ENCODE data around the gene CNGA3.

CNGA3 gene

DNA sequence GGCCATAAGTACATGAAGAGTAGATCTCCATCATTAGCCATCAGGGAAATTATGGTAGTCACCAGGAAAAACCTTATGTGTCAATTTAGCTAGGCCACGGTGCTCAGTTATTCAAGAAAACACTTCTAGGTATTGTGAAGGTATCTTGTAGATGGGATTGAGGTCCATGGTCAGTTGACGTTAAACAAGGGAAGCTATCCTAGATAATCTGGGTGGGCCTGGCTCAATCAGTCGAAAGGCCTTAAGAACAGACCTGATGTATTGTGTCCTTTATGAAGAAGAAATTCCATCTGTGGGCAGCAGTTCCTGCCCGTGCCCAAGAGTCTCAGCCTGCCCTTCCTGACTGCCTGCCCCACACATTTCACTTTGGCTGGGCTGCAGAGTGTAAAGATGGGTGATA, 16.7 kb upstream of the CNGA3 start:
- no peak for DNase-seq (ENCODE audit: low read depth)

DNA sequence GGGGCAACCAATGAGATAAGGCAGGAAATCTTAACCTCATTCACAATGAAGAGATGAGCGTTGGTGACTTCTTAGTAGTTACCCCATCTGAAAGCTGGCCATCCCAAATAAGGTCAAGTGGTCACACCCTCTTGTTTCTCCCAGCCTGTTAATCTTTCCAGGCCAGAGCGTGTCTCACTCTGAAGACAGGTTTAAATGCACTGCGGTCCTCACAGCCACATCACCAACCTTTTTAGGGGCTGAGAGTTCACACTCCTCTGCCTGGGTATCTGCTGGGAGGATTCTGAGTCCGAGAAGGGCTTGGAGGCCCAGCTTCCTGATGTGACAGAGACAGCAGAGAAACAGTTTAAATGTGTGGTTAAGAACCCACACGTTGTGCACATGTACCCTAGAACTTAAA, 13.3 kb upstream of the CNGA3 start:
- DNase-seq (ENCODE audit: low read depth) = no peak

DNA sequence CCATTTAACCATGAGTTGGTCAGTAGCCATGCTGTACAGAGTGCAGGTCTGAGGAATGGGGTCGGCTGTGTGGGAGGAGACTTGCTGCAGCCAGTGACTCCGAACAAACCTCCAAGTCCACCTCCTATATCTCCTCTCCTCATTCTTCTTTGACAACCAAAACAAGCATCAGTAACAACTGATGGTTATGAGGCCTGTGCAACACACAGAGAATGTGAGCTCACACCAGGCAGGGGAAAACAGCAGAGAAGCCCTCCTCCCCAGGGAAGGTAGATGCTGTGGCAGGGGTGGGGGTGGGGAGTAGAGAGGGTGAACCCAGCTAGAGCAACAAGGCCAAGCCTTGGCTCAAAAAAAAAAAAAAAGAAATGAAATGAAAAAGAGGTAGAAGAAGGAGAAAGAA, 12.3 kb upstream of the CNGA3 start:
- DNase-seq (ENCODE audit: low read depth) = no peak

DNA sequence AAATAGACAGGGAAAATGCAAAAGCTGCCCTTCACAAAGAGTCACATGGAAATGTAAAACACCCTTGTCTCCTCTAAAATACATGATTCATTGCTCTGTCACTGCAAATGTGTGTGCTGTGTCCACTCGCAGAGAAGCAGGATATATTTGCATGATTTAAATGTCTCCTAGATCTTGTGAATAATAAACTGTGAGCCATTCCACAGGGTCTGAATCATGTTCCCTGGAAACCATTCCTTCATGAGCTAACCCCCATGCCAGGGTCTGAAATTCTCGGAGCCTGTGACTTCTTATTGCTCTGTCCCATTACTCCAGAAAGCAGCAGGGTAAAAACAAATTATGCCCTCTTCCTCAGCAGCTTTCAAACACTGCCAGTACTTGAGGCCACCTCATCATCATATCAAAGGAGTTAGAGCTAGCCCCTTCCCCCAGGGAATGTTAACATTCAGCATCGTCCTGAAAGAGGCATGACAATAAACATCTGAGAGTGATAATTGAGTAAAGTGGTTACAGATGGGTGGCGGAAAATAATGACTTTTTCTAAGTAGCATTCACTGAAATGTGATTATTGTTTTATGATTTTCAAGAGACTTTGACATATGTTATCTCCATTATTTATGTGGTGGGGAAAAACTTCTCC, 11.7 kb upstream of the CNGA3 start:
- no peak for DNase-seq (ENCODE audit: low read depth)

DNA sequence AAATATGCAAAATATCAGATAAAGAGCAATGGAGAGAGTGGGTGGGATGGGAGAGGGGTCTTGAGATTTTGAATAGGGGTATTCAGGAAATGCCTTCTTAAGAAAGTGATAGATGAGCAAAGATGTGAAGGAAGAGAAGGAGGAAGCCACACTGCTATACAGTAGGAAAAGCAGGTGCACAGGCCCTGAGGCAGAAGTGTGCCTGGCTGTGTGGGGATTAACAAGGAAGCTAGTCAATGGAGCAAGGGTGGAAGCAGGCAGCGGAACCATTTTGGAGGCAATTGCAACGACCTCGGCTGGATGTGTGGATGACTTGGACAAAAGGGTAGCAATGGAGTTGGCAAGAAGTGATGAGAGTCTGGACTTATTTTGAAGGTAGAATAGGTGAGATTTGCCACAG, 11.0 kb upstream of the CNGA3 start:
- no peak for DNase-seq (ENCODE audit: low read depth)

DNA sequence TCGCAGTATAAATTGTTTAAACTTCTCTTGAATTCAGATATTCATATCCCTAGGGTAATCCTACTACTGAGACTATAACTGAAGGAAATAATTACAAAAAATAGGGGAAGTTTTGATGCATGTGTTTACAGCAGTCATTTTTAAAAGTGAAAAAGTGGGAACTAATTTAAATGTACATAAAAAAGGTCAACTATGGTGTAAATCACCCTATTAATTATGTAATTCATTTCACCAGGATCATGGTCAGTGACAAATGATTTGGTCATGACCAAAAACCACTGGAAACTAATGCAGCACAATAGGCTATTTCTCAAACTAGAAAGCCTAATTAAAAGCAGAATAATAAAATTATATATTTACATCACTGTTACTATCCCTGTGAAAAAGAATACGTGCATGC, 5.0 kb upstream of the CNGA3 start:
- no peak for DNase-seq (ENCODE audit: low read depth)

DNA sequence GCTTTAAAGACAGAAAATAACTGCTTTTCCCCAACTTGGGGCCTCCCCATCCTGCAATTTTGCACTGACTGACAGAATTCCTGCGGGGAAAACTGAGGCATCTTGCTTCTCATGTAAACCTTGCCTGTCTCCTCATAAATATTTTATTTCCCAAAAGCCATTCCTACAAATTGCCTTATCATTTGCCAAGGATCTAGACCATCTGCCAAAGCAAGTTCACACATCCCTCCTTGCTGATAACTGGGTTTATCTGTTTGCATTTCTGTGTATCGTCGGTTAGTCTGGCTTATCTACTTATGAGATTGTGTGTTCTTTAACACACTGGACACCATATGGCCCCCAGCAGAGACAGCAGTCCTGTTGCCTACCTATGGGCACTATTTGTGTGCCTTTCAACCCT, 3.0 kb upstream of the CNGA3 start:
- DNase-seq (ENCODE audit: low read depth) = no peak

DNA sequence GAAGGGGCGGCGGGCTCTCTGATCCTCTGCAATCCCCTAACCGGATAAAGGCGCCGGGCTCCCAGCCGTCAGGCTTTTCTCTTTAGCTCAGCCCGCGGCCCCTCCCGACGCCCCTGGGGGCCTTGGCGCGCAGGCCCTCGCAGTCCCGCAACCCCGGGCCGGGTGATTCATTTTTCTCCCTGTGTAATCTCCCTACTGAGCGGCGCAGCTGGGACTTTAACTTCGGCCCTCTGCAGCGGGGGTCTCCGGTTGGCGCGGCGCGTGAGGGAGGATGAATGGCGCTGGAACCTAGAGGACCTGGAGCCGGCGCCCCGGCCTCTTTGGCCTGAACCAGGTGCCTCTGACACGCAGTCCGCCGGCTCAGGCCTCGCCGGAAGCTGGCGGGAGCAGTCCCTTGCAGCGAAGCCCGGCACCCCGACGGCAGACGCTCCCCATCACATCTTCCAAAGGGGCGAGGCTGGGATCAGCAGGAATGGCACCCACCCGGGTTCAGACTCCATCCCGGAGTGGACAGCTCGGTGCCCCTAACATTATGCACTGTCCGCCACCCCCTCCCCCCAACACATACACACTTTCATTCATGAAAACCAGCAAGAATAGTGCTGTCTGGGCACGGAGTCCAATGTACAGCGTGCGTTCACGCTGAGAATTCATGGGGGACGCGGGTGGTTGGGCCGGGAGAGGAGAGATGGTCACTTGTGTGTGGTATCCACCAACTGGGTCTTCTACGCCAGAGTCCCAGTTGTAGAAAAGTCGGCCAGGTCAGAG, 1.2 kb downstream of the CNGA3 start:
- DNase-seq (ENCODE audit: low read depth) = no peak

DNA sequence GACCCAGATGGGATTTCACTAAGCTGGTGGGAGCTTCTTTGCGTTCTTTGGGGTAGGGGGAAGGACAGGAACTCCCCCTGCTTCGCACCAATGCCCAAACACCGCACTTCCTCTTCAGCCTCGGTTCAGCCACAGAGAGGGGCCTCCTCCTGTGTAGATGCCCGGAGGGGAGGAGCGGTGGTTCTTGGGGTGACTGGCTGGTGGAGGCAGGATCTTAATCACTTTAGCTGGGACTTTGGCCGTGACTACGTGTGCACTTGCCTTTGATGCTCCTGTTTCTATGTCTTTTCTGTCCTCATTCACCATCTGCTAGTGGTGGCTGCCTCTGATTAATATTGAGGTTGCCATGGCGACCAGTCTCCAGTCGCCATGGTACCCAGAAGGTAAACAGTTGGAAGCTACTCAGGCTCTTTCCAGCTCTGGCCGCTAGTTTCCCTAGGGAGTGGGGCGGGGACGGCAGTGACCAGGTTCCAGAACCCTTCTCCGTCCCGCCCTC, 1.9 kb downstream of the CNGA3 start:
- DNase-seq (ENCODE audit: low read depth) = no peak

DNA sequence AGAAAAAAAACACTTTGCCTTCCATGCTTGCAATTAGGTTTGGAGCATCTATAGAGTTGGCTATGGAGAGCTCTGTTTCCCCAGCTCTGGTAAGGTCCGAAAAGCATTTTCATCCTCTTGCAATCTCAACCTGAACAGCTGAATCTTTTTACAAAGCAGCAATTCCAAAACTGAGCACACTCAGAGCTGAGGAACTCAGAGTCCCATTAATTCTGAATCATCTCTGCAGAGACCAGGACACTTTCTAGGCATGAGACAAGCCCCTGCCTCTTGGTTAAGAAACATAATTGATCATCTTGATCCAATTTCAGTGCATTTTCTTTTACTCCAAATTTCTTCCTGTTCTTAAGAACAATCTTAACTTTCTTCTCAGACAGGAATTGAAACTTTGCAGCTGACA, 4.2 kb downstream of the CNGA3 start:
- no peak for DNase-seq (ENCODE audit: low read depth)

DNA sequence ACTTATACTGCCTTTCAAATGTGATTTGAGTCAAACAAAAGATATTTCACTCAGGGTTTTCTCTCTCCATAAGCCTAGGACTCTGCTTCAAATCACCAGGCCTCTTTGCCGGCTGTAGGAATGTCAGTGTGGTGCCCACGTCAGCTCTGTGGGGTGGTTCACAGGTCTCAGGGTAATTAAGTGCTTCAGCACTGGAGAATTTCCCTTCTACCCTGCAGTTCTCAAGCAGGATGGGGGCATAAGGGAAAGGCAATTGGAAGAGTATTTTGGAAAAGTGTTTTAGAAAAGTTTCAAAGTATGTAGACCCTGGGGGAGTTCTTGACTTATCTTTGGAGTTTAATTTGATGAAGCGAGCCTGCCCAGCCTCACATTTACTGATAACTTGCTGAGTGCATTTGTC, 9.6 kb downstream of the CNGA3 start:
- DNase-seq (ENCODE audit: low read depth) = no peak

DNA sequence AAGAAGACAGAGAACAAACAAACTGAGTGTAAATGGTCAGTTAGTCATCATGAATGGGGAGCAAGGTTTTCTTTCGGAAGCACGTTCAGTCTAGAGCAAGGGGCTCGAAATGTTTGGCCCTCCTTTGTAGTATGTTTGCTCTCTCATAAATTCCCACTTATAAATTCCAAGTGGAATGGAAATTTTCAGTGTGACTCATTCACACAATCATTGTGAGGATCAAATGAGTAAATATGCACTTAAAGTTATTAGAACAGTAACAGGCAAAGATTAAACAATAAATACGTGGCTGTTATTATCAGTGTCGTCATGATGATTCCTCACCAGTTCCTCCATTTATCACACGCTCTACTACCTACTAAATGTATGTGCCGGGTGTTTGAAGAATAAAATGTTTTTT, 10.5 kb downstream of the CNGA3 start:
- no peak for DNase-seq (ENCODE audit: low read depth)

DNA sequence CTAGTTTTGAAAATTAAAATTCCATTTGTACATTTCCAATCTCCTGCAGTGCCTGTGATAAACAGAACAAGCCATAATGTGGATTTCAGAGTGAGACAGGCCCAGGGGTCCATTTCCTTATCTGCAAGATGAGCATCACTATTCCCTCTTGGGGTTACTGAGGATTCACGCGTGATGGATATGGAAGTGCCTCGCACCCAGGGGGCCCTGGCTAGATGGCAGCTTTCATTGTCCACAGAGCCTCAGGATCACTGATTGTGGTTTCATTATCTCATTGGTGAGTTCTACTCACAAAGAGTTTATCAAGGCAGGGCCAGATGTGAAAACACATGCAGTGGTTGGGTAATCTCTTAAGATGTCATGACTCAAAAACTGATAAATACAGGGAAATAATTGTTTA, 11.6 kb downstream of the CNGA3 start:
- no peak for DNase-seq (ENCODE audit: low read depth)

DNA sequence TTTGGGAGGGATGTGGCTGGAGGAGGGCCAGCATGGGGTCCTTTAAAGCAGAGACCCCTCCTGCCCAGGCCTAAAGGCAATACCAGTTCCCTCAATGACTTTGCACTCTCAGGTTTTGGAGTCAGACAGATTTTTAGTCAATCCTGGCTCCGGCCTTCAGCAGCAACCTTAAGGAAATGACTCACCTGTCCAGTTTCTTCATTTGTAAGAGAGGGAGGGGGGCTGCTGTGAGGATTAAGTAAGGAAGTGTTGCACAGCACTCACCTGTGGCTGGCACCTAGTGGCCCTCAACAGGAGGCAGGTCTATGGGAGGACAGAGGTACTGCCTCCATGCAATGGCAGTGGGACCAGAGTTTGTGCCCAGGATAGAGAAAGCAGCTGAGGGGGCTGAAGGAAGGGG, 13.7 kb downstream of the CNGA3 start:
- DNase-seq (ENCODE audit: low read depth) = no peak

DNA sequence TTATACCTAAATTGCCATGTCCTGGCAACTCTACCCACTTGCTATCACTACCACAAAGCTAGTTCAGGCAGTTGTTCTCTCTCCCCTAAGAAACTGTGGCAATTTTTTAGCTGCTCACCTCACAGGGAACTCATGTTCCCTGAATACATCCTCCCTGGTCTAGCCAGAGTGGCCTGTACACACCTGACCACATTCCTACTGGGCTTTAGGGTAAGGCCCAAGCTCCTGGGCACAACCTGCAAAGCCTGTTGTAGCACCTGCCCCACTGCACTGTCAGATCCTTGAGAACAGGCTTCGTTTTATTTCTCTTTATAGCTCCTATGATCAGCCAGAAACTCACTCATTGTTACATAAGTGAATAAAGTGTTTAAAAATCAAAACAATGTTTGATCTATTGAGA, 21.5 kb downstream of the CNGA3 start:
- DNase-seq (ENCODE audit: low read depth) = no peak

DNA sequence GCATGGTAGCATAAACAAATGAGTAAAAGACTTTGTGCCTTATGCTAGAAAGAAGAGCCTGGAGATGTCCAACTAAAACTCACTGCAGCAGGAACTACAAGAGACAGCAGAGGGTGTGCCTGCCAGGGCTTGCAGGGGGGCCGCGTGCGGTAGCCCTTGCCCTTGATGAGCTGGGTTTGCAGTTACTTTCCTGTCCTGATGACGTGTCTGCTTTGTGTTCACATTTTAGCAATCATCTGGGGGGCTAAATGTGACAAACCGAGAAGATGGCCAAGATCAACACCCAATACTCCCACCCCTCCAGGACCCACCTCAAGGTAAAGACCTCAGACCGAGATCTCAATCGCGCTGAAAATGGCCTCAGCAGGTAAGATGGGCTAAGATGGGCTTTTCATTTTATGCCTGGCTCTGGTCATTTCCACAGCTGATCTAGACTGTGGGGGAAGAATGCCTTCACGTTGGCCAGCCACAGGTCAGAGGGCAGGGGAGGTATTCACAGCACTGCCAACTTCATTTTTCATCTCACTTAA, 23.5 kb downstream of the CNGA3 start:
- no peak for DNase-seq (ENCODE audit: low read depth)

DNA sequence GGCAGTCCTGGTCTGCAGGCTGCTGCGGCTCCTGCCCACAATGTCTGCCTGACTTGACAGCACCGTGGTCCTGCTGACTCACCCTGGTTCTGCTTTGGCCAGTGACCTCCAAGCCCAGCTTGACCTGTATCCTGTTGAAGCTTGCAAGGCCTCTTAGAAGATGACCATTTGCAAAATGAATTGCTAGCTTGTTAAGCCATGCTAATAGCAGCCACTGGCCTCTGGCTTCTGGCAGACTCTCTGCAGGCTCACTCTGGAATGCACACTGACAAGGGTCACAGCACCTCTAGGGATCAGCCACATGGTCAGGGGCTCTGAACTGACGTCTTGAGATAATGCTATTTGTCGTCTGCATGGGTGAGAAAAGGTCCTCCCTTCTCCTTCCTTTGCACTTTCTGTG, 25.9 kb downstream of the CNGA3 start:
- DNase-seq (ENCODE audit: low read depth) = no peak

DNA sequence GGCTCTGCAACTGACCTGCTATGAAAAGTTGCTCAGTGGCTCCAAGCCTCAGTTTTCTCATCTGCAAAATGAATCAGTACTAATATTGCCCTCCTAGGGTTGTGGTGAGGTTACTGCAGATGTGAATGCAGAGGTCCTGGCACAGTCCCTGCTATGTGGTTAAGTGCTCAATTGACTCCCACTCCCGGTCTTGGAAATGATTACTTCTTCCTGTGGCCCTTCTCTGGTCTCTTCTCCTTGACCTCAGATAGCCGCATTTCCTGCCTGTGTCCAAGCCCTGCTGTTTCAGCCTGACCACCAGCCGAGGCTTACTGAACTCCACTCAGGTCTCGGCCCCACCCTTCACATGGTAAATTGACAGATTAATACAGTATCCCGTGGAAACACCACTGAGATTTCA, 26.3 kb downstream of the CNGA3 start:
- DNase-seq (ENCODE audit: low read depth) = no peak

DNA sequence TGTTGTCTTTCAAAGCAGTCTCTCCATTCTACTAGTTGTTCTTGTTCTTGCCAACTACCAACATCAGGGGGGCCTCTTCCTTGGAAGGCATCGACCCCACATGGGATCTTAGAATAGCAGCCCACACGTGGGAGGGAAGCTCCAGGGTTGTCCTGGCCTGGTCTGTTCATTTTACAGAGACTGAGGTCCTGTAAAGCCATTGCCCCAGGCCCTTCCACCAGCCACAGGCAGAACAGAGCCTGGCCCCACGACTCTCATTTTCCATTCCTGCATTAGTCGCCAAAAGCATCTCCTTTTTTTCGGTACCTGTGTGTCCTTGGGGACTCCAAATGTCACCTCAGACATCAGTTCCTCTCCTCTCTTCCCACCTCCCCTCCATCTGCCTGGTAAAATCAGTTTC, 28.0 kb downstream of the CNGA3 start:
- no peak for DNase-seq (ENCODE audit: low read depth)

DNA sequence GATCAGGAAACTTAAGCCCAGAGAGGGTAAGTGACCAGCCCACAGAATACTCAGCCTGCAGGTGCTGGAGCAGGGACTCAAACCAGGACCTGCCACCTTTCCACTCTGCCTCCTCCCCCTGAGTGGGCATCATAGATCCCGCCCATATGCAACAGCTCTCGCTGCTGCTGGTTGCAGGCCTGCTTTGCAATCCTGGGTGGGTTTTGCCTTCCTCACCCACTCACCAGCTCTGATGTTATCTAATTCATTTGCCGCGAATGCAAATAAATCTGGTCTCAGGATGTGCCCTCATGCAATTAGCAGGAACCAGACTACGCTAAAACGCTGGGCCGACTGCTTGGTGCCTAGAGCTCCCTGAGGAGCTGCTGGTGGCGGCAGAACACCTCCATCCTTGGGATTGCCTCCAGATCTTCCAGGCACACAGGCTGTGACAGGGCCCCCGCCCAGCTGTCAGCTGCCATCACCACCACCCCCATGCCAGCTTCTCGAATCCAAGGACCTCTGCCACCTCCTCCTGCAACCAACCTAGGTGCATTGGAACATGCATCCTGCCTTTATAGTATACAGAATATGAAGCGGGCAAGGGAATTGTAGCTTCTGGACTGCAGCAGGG, 28.8 kb downstream of the CNGA3 start:
- no peak for DNase-seq (ENCODE audit: low read depth)

DNA sequence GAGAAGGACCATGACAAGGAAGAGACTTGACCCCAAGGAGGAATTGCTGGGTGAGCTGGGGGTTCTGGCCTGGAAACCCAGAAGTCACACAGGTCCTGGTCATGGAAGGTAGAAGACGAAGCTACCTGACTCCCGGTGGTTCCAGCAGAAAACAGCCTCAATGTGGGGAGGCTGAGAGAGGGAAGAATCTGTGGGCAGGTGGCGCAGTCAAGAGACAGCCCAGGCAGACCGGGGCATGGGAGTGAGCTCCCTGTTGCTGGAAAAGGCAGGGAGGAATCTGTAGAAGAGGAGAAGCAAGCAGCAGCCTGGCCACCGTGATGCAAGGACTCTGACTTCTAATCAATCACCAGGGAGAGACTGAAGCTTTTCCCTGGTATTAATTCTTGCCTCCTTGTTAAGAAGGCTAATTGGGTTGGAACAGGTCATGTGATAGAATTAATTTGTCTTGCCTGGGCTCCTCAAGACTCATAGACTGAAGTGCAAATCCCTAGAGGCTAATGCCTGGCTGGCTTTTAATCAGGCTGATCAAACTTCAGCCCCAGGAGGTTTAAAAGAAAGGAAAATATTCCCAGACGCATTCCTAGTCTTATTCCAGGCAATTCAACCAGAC, 30.1 kb downstream of the CNGA3 start:
- DNase-seq (ENCODE audit: low read depth) = no peak

DNA sequence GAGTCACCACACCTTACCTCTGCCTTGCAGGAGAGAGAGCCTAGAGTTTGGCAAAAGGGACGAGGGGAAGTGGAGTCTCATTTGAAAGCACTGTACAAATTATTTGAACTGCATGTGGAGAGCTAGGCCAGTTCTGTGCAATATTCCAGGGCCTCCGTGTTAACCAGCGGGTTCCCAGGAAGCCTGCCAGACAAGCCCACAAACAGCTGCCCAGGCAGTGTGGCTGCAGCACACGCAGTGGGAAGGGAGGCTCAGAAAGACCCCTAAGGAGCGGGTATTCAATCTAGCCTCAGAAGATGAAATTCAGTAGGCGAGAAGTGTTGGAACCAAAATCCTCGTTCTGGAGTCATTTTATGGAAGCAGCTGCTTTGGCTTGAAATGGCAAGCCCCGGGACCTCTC, 30.7 kb downstream of the CNGA3 start:
- no peak for DNase-seq (ENCODE audit: low read depth)

DNA sequence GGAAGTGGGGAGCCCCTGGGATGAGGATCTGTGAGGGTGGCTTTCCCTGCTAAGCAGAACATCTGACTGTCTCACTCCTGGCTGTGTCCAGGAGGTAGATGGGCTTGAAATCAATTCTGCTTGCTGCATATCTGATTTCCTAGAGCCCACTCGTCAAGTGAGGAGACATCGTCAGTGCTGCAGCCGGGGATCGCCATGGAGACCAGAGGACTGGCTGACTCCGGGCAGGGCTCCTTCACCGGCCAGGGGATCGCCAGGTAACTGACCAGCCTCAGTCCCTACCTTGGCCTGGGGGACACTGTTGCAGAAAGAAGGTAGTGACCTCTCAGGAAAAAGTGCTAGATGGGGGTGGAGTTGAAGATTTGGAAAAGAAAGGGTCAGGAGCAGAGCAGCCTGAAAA, 31.3 kb downstream of the CNGA3 start:
- no peak for DNase-seq (ENCODE audit: low read depth)
